ELR (cell line): Measurements from ENCODE around the gene ZNF568.
A peak's percentile ranks its signal among the peaks of the same experiment; 100 is the strongest.

Source experiments
- DNase-seq: peaks from one replicate; pipeline ENCODE4 v3.0.0-alpha.2; 2015; ENCODE audit warnings: low read depth

ZNF568 gene

DNA sequence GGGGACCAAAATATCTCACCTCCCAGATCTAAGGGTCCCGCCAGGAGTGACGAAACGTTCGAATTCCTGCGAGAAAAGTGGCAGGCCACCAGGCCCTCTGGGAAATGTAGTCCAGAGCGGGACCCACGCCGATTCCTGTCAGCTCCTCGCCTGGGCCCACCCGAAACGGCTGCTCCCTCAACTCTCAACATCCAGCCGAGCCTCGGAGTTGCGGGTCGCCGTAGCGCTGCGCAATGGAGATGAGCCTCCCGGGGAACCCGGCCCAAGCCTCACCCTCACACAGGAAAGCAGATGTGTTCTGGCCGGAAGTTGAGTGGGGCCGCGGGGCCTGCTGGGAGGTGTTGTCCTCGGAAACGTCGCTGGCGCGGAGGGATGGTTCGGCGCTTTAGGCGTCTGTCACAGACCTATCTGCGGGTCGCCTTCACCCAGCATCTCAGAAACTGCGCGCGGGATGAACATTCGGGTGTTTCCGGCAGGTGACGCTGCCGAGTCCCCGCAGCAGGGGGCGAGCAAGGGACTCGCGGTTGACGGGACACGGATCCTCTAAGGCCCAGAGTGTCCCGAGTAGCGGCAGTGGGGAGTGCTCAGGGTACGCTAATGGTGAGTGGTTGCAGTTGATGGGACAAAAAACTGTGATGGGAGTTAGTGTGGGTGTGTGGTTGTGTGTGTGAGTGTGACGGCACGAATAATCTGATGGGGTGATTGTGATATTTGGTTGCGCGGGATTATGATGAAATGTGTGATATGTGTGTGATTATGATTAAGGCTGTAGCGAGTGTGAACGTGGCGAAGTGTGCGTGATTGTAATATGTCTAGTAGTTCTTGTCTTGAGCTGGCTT is at the start of gene ZNF568, which contains the start of gene ZNF829:
TSS of gene ZNF568 (plus strand) at position 341 of the 839 bp plus-strand sequence. CDS start 6,439 bp downstream, outside the sequence.
TSS of gene ZNF829 (minus strand) at position 300 of the 839 bp plus-strand sequence. CDS start 1,124 bp downstream, outside the sequence.
- DNase-seq: peak; percentile 91

DNA sequence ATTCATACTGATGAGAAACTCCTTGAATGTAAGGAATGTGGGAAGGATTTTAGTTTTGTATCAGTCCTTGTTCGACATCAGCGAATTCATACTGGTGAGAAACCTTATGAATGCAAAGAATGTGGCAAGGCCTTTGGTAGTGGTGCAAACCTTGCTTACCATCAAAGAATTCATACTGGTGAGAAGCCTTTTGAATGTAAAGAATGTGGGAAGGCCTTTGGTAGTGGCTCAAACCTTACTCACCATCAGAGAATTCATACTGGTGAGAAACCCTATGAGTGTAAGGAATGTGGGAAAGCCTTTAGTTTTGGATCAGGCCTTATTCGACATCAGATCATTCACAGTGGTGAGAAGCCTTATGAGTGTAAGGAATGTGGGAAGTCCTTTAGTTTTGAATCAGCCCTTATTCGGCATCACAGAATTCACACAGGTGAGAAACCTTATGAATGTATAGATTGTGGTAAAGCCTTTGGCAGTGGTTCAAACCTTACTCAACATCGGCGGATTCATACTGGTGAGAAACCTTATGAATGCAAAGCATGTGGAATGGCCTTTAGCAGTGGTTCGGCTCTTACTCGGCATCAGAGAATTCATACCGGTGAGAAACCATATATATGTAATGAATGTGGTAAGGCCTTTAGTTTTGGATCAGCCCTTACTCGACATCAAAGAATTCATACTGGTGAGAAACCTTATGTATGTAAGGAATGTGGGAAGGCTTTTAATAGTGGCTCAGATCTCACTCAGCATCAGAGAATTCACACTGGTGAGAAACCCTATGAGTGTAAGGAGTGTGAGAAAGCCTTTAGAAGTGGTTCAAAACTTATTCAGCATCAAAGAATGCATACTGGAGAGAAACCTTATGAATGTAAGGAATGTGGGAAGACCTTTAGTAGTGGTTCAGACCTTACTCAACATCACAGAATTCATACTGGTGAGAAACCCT is 38.9 kb upstream of the ZNF568 start:
- DNase-seq: peak; percentile 11

DNA sequence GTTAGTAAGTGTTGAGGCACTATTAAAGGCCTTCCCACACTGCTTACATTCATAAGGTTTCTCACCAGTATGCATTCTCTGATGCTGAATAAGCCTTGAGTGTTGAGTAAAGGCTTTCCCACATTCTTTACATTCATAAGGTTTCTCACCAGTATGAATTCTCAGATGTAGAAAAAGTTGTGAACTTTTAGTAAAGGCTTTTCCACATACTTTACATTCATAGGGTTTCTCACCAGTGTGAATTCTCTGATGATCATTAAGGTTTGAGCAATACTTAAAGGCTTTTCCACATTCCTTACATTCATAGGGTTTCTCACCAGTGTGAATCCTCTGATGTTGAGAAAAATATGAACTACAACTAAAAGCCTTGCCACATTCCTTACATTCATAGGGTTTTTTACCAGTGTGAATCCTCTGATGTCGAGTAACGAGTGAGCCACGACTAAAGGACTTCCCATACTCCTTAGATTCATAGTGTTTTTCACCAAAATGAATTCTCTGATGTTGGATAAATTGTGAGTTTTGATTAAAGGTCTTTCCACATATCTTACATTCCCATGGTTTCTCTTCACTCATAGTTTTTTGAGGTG is 24.3 kb upstream of the ZNF568 start:
- no peak for DNase-seq

DNA sequence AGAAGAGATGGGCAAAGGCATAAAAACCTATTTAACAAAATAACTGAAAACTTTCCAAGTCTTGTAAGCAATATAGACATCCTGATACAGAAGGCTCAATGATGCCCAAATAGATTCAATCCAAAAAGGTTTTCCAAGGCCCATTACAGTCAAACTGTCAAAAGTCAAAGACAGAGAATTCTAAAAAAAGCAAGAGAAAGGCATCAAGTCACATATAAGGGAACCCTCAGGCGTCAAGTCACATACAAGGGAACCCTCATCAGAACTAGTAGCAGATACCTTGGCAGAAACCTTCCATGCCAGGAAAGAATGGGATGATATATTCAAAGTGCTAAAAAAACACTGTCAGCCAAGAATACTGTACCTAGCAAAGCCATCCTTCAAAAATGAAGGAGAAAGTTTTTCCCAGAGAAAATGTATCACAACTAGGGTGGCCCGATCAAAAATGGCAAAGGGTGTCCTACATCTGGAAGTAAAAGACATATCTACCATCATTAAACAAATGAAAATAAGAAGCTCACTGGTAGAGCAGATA is 21.2 kb upstream of the ZNF568 start:
- no peak for DNase-seq

DNA sequence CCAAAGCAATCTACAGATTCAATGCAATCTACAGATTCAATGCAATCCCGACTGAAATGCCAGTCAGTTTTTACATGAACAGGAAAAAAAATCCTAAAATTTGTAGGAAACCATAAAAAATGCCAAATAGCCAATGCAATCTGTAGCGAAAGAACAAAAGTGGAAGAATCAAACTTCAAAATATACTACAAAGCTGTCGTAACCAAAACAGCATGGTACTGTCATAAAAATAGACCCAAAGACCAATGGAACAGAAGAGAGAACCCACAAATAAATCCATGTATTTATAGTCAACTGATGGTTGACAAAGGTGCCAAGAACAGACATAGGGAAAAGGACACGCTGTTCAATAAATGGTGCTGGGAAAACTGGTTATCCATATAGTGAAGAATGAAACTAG is 17.7 kb upstream of the ZNF568 start:
- DNase-seq: no peak

DNA sequence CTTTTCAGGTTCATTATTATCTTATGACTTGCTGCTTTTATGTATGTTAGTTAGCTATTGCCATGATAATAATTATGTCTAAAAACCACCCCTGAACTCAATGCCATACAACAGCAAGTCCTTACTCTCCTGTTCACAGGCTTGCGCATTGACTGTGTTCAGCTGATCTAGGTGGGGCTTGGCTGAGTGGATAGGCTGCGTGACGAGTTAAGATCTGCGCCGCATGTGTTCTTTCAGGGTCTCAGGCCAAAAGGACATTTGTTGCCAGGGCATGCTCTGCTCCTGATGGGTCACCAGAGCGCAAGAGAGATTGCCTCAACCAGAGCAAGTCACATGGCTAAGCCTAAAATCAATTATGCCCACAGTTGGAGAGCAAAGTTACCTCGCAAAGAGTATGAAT is 859 bp downstream of the ZNF568 start:
- DNase-seq: peak; percentile 43

DNA sequence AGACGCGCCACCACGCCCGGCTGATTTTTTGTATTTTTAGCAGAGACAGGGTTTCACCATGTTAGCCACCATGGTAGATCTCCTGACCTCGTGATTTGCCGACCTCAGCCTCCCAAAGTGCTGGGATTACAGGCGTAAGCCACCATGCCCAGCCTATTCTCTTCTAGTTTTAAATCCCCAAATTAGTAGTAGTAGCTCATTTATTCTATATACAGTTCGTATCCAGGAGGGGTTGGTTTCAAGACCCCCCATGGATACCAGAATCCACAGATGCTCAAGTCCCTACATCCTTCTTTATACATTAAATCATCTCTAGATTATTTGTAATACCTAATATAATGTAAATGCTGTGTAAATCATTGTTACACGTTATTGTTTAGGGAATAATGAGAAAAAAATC is 2.0 kb downstream of the ZNF568 start:
- DNase-seq: no peak

DNA sequence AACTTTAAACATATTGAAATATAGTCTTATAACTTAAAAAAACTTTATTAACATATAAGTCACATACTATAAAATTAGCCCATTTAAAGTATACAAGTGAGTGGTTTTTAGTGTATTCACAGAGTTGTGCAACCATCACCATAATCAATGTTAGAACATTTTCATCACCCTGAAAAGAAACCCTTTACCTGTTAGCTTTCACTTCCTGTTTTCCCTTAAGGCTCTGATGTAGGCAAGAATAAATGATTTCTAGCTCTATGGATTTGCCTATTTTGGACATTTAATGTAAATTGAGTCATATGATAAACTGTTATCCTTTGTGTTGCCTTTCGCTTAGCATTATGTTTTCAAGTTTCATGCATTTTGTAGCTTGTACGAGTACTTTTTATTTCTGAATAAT is 15.6 kb downstream of the ZNF568 start:
- no peak for DNase-seq

DNA sequence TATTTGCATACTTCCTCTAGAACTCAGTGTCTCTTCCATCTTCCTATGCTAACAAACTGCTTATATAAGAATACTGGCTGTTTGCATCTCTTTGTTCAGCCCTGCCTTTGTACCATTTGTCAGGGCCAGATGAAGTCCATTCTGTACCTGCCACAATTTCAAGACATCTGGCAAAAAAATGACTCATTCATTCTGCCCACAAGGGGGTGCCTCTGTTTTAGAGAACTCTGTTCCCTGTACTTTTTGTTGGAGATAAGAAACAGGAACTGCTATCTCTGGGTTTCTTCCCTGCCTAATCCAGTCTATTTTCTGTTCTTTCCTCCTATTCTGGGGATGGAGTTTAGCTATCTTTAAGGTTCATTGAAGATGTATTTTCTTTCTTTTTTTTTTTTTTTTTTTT is 23.0 kb downstream of the ZNF568 start:
- peak; percentile 6 for DNase-seq

DNA sequence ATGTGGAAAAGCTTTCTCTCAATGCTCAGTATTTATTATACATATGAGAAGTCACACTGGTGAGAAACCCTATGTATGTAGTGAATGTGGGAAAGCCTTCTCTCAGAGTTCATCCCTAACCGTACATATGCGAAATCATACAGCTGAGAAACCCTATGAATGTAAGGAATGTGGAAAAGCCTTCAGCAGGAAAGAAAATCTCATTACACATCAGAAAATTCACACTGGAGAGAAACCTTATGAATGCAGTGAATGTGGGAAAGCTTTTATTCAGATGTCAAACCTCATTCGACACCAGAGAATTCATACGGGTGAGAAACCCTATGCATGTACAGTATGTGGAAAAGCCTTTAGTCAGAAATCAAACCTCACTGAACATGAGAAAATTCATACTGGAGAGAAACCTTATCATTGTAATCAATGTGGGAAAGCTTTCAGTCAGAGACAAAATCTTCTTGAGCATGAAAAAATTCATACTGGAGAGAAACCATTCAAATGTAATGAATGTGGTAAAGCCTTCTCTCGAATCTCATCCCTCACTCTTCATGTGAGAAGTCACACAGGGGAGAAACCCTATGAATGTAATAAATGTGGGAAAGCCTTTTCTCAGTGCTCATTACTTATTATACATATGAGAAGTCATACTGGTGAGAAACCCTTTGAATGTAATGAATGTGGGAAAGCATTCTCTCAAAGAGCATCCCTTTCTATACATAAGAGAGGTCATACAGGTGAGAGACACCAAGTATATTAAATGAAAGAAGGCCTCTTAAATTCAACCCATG is 34.4 kb downstream of the ZNF568 start:
- no peak for DNase-seq

DNA sequence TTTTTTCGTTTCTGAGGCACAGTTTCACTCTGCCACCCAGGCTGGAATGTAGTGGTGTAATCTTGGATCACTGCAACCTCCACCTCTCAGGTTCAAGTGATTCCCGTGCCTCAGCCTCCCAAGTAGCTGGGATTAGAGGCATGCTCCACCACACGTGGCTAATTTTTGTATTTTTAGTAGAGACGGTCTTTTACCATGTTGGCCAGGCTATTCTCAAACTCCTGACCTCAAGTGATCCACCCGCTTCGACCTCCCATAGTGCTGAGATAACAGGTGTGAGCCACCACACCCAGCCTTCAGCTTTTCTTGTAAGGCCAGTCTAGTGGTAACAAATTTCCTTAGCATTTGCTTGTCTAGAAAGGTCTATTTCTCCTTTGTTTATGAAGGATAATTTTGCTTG is 46.2 kb downstream of the ZNF568 start:
- DNase-seq: no peak

DNA sequence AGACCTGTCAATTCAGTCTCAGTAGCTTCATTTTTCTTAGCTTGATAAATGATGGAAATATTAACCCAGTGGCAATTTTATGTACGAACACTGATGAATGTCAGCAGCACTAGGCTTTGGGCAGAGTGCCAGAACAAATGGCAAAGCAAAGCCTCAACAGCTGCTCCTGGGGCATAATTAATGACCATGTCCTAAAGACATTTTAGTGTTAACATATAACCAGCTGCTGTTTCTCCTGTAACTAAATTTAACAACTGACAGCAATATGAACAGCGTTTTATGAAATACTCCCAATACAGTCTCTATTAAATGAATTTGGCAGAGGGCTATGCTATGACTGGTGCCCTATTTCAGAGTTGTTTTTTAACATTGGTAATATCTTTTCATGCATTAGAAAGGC is 47.1 kb downstream of the ZNF568 start:
- no peak for DNase-seq

DNA sequence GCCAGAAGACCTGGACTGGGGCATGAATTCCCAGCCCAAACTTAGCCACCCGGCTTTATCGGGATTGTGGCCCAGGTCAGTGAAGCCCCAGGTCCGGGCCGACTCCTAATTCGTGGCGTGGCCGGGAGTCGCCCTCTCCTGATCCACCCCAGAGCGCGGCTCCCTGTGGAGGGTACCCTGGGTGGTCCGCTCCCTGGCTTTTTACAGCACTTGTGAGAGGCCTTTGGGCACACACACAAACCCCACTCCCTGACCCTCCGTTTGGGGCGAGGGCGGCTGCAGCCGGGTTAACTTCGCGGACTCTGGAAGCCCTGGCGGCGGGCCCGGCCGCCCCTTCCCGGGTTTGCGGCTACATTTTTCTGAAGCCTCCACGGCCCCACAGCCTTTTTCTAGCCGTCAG is 56.4 kb downstream of the ZNF568 start:
- no peak for DNase-seq

DNA sequence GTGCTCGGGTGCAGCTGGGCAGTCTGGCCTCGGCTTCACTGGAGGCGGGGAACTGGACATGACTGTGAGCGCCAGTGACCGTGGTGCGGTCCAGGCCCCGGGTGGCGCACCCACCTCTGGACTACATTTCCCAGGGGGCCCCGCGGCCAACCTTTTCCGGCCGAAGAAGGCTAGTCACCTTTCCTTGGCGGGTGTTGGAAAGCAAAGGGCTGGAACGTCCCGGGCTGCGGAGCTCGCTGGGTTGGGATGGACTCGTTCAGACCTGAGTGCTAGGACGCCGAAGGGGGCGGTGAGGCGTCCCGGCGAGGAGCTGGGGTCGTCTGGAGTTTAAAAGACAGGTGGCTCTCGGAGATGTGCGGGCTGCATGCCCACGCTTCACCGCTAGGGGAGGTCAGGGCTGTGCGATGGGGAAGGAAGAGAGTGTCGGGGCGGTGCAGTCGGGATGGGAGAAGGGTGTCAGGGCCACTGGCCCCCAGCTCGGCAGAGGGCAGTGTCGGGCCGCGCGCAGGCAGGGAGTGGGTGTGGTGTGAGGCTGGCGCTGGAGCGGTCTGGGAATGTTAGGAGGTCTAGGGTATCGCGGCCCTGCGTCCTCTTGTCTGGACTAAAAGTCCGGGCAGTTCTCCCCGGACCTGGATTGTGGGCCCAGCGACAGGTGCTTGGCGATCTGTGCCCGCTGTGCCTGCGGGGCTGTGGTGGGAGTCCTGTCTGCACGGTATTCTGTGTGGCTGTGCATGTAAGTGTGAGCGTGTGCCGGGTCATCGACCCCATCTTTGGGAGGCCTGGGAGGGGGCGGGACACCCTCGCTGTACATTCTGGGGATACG is 57.1 kb downstream of the ZNF568 start:
- peak; percentile 51 for DNase-seq

DNA sequence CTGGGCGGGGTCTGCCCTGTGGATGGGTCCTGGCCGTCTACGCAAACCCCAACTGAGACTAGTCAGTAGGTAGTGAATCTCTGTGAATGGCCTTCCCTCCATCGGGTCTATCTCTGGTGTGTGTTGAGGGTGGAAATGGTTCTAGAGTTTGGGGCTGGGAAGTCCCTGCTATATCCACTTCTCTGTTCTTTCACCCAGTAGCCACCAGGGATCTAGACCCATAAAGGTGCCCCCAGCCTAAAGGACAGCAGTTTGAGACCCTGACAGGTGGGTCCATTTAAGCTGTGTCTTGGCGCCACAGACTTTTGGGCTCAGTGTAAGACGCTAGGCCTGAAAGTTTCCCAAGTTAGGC is 57.7 kb downstream of the ZNF568 start:
- no peak for DNase-seq

DNA sequence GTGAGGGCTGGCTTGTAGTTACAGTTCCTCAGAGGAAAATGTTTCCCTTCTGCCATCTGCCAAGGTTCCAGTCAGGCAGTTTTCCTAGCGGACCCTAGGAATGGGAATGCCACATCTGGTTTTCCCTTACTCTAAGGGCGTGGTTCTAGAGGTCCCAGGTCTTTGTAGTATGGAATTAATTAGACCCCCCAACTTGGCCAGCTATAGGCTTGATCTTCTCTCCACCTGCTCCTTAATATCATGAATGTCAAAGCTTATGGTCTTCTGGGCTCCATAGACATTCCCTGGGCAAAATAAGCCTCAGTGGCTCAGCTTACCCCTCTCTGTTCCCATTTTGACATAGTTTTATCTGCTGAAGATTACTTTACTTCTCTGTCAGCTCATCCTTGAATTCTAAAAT is 70.0 kb downstream of the ZNF568 start:
- DNase-seq: no peak

DNA sequence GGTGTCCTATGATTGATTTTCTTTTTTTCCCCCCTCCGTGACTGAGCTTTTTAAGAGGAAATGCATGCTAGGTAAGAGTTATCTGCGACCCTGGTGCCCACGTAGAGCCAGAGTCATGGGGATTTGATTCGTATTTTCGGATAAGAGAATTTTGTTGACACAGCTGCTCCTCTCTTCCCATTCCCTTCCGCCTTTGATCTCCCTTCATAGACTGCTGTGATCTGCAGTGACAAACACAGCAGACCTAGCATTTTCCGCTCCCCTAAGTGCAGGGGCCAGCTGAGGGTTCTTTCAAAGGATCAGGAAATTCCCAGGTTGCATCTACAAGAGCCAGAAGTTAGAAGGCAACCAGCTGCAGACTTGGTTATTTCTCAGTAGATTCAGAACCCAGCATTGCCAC is 70.5 kb downstream of the ZNF568 start:
- DNase-seq: no peak

DNA sequence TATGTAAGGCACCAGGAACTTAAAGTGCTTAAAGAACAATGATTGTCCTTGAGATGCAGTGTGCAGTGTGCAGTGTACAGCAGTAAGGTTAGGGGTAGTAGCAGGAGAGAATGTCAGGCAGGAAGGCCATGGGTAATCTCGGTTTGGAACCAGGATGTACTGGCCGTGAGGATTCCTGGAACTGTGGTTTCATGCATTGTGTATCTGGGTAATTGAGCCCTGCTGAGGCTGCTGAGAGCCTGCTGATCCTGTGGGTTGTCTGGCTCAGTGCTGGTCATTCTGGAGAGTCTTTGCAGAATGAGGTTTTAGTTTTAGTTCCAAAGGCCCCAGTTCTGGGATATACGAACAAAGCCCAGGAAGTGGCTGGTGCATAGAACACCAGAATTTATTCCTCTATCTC is 71.0 kb downstream of the ZNF568 start:
- DNase-seq: no peak

DNA sequence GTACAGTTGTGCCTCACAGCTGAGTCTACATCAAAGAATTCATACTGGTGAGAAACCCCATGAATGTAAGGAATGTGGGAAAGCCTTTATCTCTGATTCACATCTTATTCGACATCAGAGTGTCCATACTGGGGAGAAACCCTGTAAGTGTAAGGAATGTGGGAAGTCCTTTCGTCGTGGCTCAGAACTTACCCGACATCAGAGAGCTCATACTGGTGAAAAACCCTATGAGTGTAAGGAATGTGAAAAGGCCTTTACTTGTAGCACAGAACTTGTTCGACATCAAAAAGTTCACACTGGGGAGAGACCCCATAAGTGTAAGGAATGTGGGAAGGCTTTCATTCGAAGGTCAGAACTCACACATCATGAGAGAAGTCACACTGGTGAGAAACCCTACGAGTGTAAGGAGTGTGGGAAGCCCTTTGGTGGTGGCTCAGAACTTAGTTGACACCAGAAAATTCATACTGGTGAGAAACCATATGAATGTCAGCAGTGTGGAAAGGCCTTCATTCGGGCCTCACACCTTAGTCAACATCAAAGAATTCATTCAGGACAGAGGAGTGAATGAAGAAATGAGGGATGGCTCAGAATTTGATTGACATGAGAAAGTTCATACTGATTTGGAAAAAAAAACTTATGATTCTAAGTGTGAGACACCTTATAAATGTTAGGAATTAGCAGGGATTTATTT is 81.2 kb downstream of the ZNF568 start:
- DNase-seq: peak; percentile 7

DNA sequence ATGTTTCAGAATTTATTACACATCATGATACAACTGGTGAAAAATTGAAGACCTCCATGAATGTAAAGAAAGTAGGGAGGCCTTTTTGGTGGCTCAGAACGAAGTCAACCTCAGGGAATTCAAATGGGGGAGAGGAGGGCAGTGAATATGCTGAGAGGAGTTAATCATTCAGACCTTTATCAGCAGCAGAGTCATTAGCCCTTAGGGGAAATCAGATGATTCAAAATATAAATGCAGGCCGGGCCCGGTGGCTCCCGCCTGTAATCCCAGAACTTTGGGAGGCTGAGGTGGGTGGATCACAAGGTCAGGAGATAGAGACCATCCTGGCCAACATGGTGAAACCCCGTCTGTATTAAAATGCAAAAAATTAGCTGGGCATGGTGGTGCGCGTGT is 81.7 kb downstream of the ZNF568 start:
- no peak for DNase-seq
